ENCODE measurements around the gene MPZL3.
"Not testable (repeated sequence)": the region's sequence is repeated elsewhere in the genome, so short reads cannot be mapped to it uniquely, and the experiment has no call there.

MPZL3 gene

DNA sequence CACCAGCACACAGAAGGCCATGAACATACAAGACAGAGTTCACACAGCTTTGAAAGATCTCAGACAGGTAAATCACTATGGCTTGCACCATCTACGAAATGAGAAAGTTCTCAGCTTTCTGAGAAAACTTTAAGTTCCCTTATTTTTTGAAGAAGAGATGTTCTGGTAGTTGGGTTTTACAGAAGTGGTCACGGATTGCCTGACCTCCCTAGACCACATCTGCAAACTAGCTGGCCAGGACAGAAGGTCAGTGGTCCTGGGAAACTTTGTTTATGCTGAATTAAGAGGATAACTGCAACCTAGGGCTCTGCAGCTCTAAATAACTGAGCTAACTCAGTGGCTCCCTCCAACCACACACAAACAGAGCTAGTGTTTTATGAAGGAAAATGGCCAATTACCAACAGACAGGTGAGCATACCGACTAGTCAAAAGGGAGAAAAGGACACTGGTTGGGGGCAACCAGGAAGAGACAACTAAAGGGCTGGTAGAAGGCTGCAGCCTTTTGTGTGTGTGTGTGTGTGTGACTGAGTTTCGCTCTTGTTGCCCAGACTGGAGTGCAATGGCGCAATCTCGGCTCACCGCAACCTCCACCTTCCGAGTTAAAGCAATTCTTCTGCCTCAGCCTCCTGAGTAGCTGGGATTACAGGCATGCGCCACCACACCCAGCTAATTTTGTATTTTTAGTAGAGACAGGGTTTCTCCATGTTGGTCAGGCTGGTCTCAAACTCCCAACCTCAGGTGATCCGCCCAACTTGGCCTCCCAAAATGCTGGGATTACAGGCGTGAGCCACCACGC, 67.2 kb downstream of the MPZL3 start:
- DNase-seq (ENCODE audit: low spot score): no peak

- not testable (repeated sequence) for DNase-seq (ENCODE audit: low spot score)
These were observed 68.5 kb downstream of the MPZL3 start for GRCh38 chr11:118183691-118184090.

- DNase-seq (ENCODE audit: low spot score): no peak
These were observed 71.9 kb downstream of the MPZL3 start for GRCh38 chr11:118180300-118180703.

DNA sequence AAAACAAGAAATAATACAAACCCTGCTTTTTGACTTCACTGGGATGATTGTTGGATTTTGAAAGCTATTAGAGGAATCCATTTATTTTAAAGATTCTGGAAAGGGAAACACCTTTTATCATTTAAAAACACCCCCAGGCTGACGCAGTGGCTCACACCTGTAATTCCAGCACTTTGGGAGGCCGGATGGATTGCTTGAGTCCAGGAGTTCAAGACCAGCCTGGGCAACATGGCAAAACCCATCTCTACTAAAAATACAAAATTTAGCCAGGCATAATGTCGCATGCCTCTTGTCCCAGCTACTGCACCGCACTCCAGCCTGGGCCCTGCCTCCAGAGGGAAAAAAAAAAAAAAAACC, 75.4 kb downstream of the MPZL3 start:
- DNase-seq (ENCODE audit: low spot score): no peak
